HG03558 (cell line): ENCODE results near the gene CELA1.
"Not testable (repeated sequence)": the region's sequence is repeated elsewhere in the genome, so short reads cannot be mapped to it uniquely, and the experiment has no call there.

Experiments
- ATAC-seq: cut with Tn5 transposase; IDR thresholded peaks from one replicate; pipeline ENCODE4 v1.9.1; 2021; ENCODE audit warnings: moderate number of reproducible peaks; ENCODE audit not compliant: unreplicated experiment; ENCODE audit errors: extremely low read depth

CELA1 gene

DNA sequence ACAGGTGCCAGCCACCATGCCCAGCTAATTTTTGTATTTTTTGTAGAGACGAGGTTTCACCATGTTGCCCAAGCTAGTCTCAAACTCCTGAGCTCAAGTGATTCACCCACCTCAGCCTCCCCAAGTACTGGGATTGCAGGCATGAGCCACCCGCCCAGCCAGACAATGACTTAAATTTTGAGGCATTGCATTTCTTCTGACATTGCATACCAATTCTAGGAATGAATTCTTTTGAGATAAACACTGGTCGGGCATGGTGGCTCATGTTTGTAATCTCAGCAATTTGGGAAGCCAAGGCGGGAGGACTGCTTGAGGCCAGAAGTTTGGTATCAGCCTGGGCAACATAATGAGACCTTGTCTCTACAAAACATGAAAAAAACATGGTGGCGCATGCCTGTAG lies 2.5 kb upstream of the CELA1 start:
- no peak for ATAC-seq

DNA sequence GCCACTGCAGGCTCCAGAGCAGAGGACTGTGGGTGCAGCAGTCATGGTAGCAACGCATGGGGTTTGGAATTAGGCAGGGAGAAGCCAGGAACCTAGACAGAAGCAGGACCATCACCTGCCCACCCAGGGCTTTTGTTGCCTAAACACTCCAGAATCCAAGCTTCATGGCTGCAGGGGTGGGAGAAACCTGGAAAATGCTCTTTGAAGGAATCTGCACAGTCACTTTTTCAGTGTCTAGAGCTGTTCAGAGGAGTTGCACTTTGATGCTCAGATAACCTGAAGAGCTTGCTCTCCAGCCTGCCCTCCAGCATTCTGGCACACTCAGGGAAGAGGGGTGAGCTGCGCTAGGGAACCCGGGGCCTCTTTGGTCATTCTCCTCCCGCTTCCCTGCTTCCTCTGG lies 1.6 kb upstream of the CELA1 start:
- ATAC-seq, result no peak

DNA sequence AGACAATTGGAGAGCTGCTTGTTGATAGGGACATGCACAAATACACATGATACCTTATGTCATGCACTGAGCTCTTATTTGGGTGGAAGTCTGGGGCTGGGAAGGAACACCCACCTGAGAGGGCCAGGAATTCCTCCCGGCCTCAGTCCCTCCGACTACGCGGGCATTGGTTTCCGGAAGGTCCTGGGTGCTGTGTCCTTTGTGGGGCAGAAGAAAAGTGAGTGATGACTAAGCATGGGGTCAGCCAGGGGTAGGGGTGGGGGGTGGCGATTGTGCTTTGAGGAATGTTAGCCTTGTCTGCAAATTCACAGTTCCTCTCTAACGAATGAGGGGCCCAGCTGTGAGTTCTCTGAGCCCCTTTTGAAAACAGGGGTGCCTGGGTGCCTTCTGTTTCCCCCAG lies 798 bp downstream of the CELA1 start:
- ATAC-seq, result no peak

DNA sequence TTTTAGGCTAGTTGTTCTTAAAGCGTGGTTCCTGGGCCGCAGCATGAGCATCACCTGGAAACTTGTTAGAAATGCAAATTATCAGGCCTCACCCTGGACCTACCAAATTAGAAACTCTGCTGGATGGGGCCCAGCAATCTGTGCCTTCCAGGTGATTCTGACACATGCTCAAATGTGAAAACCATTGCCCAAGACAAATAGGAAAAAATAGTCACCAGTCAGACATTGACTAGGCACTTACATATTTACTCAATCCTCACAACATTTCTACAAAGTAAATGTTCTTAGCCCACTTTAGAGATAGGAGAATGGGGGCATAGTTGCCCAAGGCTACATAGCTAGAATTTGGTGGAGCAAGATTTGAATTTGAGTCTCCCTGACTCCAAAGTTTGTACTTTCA lies 3.3 kb downstream of the CELA1 start:
- no peak for ATAC-seq

DNA sequence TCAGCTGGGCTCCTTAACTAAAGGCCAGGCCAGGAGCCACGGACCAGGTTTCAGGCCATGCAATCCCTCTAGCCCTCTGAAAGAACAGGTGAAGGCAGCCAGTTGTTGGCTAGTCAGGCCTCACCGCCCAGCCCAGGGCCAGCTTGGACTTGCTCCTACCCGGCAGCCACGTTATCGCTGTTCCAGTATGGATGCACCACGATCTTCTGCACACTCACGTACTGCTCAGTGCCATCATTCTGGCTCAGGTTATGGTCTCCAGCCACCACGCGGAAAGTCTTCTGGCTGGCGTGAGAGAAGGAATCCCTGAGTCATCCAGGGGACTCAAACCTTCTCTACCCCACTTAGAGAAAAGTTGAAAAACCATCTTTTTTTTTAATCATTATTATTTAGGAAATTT lies 4.1 kb downstream of the CELA1 start:
- no peak for ATAC-seq

DNA sequence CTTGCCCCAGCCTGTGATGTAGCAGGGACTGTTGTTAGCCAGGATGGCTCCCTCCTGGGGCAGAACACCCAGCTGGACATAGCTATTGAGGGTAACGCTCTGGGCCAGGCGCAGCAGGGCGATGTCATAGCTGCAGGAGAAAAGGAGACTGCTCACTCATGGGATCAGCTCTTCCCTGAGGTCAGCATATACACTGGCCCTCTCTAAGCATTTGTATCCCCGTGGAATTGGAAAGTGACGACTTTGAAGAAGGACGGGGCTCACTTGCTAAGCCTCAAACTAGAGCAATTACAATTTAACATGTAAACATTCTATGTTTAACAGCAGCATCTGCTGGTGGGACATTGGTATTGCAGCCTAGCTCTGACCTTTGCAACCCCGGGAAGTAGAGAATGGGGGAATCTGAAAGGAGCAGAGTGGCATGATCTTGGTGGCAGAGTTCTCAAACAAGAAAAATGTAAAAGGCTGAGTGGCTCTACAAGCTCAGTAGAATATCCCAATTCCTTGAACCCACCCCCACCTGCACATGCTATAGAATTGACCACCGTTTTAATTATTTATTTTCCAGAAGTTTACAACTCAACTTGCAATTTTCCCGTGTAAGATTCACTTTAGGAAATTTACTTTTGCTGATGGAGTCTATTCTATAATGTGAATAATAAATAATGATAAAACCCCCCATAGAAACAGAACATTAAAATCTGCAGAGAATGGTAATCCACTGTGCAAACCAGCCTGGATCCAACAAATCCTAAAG lies 5.0 kb downstream of the CELA1 start:
- no peak for ATAC-seq

DNA sequence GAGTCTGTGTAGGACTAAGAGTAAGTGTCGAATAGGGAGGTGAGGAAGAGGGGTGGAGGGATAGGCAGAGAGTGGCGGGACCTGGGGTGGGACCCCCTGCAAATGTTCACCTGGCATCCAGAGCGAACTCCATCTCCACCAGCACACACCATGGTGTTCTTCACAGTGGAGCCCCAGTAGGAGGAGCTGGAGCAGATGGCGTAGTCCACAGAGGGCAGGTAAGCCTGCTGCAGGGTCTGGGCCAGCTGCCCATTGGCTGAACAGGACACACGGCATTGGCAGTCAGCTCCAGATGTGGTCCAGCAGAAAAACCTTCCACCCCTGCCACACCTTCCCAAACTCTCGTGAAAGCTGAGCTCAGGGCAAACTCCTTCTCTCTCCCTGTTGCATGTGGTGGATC lies 6.7 kb downstream of the CELA1 start:
- ATAC-seq, result no peak

DNA sequence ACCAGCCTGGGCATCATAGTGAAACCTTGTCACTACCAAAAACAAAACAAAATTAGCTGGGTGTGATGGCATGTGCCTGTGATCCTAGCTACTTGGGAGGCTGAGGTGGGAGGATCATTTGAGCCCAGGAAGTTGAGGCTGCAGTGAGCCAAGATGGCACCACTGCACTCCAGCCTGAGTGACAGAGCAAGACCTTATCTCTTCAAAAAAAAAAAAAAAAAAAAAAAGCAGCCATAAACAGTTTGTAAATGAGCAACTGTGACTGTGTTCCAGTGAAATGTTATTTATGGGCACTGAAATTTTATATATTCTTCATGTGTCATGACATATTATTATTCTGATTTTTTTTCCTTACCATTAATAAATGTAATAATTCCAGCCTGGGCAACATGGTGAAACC lies 9.1 kb downstream of the CELA1 start:
- not testable (repeated sequence) for ATAC-seq

DNA sequence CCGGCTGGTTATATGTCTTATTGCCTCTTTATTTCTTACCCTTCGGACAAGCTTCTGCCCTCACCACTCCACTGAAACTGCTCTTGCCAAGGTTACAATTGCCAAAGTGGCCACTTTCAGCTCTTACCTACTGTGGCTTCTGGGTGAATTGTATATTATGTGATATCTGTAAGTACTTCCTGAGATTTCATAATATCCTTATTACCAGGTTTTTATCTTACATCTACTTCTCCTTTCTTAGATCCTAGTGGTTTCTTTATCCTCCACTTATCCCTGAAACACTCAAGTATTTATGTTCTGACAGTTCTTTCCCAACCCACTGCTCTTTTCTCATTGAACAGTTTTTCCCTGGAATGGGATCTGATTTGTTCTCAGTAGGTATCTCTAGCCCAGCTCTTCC lies 10.5 kb downstream of the CELA1 start:
- ATAC-seq, result no peak

DNA sequence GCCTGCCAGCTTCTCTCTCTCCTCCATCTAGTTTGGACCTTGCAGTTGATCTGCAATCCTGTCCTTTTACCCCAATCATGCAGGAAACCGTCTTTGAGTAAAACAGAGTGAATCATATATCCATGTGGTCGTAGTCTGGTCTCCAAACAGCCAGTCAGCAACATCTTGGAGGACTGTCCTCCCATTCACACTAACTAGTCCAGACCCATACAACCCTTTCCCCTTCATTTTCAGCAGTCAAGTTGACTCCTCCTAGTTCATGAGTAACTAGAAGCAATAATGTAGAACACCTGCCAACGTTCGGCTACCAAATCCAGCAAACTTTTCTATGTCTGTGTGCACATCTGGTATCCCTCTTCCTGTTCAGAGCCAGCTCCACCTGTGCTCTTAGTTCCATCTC lies 11.7 kb downstream of the CELA1 start:
- ATAC-seq, result no peak

DNA sequence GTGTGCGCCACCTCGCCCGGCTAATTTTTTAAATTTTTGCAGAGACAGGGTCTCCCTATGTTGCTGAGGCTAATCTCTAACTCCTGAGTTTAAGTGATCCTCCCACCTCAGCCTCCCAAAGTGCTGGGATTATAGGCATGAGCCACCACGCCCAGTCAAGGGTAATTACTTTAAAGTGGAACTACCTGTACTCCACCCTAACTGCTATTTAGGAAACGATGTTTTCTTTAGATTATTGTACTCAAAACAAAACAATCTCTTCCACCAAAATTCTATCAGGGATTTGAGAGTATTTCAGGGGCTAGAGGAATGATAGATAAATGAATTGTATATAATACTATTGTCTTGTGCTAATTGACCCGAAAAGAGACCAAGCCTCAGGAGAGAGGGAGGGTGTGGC lies 12.9 kb downstream of the CELA1 start:
- no peak for ATAC-seq

DNA sequence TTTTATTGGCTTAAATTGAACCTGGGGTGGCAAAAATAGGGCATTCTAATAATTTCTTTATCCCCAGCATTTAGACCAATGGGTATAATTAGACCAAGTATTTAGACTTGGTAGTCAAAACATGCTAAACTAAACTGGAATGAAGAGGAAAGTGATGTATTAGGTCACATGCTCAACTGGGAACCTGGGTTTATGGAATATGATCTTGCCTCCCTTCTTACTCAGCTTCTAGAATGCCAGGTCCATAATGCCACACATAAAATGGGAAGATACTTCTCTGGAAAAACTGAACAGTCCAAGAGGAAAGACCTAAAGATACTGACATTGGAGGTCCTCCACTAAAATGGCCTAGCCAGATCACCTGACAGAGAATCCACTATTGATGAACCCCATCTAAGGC lies 16.3 kb downstream of the CELA1 start:
- no peak for ATAC-seq

DNA sequence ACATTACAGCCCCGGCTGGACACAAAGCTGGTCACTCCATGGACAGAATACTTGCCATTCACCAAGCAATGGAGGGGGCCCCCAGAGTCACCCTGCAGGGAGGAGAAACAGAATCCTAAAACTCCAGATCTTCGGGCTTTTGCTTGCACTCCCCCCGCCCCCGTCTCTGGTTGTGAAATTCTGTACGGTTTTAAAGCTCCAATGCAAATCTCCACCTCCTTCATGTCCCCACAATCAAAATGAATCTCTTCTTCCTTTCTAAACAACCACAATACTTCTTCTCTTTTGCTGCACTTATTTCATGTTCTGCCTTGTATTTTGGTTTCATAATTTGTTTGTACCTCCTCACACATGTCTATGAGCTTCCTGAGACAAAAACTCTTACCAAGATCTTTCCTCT lies 16.7 kb downstream of the CELA1 start:
- no peak for ATAC-seq

DNA sequence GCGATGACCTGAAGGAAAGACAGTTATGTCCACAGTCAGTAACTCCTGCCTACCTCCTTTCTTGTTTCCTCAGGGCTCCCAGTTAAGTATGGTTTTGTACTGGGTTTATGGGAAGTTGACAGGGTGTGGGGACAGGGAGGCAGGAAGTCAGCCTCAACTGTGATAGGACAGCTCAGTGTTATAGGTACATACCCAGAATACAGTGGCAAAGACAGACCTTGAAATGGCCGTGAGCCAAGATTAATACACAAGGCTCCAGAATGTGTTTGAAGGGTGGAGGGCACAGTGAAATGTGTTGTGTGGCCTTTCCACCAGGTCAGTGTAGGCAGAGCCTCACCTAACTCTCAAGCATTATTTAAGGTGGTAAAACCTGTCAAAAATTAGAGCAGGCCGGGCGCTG lies 17.9 kb downstream of the CELA1 start:
- no peak for ATAC-seq

DNA sequence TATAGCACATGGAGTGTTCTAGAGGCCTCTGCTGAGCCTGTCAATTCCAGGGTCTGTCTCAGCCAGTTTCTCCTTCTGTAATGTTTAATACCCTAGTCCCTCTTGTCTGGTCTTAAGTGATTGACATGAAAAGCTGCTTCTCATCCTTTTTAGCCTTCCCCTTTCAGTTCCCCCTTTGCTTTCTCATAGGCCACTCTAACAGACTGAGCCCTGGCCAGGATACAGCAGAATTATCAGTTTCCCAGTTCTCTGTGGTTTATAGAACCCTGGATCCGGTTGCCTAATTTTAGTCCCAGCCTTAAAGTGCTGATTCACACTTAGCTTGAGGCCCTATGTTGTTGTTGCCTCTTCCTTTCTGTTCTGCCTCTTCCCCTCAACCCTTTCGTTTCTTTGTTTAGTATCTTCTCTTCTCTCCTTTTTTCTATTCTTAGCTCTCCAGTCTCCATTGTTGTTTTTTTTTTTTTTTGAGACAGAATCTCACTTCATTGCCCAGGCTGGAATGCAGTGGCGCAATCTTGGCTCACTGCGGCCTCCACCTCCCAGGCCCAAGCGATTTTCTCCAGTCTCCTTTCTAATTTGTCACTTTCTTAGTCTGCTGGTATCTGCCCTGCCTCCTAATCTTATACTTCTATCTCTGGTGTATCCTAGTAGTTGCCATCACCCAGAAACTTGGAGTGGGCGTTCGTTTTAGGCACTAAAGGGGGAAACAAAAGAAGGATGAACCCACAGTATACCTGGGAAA lies 19.6 kb downstream of the CELA1 start:
- no peak for ATAC-seq

DNA sequence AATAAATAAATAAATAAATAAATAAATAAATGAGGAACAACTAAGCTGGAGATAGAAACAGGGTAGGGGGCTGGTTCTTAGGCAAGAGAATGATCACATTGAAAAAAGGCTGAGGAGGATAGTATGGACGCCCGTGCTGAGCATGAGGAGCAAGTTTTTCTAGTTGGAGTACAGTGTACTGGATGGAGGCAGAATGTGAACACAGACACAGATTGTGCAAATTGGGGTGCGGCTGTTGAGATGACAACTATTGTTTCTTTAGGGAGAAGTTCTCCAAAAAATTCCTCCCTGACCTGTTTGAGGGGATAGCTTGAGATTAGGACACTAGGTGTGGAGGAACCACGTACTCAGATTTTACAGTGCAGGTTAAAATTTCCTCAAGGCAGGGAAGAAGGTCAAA lies 21.5 kb downstream of the CELA1 start:
- no peak for ATAC-seq

DNA sequence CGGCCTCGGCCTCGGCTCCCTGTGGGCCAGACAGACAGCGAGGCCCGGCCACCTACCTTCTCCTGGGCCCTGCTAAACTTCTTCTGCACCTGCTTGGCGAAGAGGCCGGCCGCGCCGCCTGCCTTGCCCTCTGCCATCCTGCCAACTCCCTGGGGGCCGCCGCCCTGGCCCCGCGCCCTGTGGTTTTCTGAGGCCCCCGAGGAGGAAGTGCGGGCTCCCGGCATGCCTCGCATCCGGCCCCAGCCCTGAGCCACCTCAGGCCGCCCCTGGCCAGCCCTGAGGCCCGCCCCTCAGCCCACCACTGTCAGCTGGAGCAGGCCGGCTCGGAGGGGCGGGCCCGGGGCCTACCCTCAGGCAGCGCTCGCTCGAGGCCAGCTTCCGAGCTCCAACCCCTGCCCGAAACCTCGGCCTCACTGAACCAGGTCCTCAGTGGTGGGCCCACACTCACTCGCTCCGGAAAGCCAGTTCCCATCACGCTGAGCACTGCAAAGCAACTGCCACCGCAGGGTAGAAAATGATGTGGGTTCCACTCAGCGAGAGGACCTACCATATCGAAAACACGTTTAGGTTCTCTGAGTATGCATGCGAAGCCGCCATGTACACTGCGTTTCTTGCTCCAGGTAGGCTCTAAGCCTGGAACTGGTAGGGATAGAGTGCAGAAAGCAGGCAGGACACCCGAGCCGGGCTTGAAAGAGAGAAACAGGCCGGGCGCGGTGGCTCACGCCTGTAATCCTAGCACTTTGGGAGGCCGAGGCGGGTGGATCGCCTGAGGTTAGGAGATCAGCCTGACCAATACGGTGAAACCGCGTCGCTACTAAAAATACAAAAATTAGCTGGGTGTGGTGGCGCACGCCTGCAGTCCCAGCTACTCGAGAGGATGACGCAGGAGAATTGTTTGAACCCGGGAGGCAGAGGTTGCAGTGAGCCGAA lies 22.2 kb downstream of the CELA1 start, which contains the start of gene BIN2:
BIN2 (minus strand) TSS at position 209 of the 930 bp plus-strand sequence; CDS start at position 137, 72 bp downstream.
- no peak for ATAC-seq

DNA sequence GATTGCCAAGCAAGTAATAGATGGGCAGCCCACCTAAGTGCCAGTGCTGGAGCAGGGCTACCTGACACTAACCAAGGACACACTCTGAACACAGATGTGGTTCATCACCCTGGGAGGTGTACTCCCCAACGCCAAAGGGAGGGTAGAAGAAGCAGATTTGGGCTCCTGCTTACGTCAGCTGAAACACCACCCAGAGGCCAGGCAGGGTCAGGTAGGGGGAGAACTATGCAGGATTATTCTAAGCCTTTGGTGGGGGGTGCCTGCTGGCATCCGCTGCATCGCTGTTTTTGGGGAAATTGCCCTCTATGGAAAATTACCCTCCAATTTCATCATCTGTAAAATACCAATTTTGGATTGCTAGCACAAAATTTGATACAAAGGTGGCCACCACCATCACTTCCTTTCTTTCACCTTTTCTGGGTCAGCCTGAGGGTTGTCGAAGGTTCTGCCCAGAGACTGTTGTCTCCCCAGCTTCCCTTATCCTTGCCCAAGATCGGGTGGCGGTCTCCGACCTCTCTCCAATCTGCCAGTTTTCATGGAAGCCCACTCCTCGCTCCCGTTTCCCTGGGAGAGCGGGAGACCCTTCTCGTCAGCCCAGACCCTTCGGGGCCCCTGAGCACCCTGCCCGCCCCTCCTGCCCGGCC lies 23.0 kb downstream of the CELA1 start:
- no peak for ATAC-seq

DNA sequence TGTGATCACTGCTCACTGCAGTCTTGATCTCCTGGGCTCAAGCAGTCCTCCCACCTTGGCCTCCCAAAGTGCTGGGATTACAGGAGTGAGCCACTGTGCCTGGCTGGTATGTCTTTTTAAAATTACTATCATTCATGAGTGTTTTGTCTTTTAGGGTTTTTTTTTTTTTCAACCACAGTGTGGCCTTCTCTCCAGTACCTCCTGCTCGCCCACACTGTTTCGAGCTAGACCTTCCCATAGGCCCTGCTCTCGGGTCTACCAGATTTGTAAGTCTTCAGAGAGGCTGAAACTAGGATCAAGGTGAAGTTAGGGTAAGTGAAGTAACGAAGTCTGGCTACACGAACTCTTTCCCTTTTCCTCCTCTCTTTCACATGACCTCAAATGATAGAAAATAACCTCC lies 24.0 kb downstream of the CELA1 start:
- no peak for ATAC-seq

DNA sequence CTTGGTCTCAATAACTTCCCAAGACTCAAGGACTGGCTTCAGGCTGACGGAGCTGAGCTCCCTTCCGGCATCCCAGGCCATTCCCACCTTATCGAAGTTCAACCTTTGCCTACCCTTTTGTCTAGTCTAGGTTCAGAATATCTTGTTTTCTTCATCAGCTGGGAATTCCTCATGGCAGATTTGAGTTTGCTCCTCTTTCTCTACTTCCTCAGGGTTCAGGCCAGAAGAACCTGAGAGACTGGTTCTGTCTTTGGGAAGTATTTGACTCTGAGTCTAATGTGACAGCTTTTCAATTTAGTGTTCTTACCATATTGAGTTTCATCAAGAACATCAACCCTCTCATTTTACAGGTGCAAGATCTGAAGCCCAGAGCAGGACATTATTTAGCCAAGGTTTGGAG lies 24.6 kb downstream of the CELA1 start:
- ATAC-seq, result no peak
